PFSK-1 (cell line): ENCODE data around the gene LRIT2.

Experiments used
- FOXP2 ChIP-seq: optimal IDR thresholded peaks from 2 replicates; pipeline ENCODE3; 2011; ENCODE audit warnings: borderline replicate concordance, control low read depth, inconsistent platforms; ENCODE audit not compliant: insufficient read depth; ENCODE audit errors: extremely low read length, extremely low read depth
- POLR2AphosphoS5 ChIP-seq: IDR thresholded peaks from 2 replicates; pipeline ENCODE4 v1.6.1; 2012; ENCODE audit warnings: low read depth, mild to moderate bottlenecking, control low read depth, low read length, moderate library complexity
- SIN3A ChIP-seq: IDR thresholded peaks from 2 replicates; pipeline ENCODE4 v1.6.1; 2012; ENCODE audit warnings: mild to moderate bottlenecking, low read length, moderate library complexity, borderline replicate concordance; ENCODE audit not compliant: insufficient read depth
- TF ChIP-seq, protein P1 (sequence below), 2 experiments: IDR thresholded peaks; 2 replicates each; pipeline versions ENCODE4 v1.6.1 to v1.8.0; 2011 to 2012; ENCODE audit warnings: low read depth in 2 of 2, low read length in 2 of 2, control low read depth in 1 of 2, inconsistent platforms in 1 of 2, mild to moderate bottlenecking in 1 of 2, moderate library complexity in 1 of 2; ENCODE audit not compliant: insufficient read depth in 1 of 2

Gene LRIT2

DNA sequence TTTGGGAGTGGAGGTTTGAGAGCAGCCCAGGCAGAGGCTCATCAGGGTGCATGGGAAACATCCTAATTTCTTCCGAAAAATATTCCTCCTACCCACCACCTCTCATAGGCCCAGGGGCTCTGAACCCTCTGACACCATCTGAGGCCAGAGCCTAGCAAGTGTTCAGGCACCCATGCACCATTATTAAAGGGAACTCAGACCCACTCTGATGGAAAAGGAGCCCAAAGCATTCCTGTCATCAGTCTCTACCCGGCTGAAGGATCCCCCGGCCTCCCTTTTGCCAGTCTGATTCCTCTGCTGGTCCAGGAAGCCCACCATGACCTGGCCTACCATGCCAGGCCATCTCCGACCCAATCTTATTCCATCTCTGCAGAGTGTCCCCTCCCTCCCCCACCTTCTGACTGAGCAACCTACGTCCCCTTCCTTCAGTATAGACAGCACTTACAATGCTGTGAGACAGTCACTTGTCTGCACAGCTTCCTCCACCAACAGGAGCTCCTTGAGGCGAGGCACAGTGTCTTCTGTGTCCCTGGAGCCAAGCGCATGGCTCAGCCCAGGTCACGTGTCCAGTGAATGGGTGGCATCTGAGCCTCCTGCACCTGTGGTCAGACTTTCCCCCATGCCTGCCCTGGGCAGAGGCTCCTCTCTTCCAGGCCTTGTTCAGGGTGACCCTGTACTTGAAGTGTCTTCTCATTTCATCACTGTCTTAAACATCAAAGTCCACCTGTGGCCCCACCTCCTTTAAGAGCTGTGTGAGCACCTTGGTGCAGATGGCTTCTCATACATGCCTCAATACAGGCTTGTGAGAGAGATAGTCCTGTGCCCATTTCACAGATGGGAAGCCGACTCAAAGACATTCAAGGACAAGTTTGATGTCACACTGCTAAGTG is 52.6 kb downstream of the LRIT2 start:
- TF ChIP-seq SIN3A (no peak), POLR2AphosphoS5 (no peak), FOXP2 (no peak)
- TF ChIP-seq, protein P1, sequence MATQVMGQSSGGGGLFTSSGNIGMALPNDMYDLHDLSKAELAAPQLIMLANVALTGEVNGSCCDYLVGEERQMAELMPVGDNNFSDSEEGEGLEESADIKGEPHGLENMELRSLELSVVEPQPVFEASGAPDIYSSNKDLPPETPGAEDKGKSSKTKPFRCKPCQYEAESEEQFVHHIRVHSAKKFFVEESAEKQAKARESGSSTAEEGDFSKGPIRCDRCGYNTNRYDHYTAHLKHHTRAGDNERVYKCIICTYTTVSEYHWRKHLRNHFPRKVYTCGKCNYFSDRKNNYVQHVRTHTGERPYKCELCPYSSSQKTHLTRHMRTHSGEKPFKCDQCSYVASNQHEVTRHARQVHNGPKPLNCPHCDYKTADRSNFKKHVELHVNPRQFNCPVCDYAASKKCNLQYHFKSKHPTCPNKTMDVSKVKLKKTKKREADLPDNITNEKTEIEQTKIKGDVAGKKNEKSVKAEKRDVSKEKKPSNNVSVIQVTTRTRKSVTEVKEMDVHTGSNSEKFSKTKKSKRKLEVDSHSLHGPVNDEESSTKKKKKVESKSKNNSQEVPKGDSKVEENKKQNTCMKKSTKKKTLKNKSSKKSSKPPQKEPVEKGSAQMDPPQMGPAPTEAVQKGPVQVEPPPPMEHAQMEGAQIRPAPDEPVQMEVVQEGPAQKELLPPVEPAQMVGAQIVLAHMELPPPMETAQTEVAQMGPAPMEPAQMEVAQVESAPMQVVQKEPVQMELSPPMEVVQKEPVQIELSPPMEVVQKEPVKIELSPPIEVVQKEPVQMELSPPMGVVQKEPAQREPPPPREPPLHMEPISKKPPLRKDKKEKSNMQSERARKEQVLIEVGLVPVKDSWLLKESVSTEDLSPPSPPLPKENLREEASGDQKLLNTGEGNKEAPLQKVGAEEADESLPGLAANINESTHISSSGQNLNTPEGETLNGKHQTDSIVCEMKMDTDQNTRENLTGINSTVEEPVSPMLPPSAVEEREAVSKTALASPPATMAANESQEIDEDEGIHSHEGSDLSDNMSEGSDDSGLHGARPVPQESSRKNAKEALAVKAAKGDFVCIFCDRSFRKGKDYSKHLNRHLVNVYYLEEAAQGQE (IDR thresholded peaks at IDR 0.05; ENCODE audit: insufficient read depth in 1 of 2, low read depth in 2 of 2, low read length in 2 of 2) = no peak
